WTC11 (cell line): ENCODE measurements around the gene ZC3H4.

ENCODE experiments used
- ATF1 ChIP-seq: sonication (generic); formaldehyde crosslinking; IDR thresholded peaks from 2 replicates; pipeline ENCODE4 v1.8.1; 2023; ENCODE audit warnings: mild to moderate bottlenecking, moderate library complexity, missing genetic modification reagents
- ATF3 ChIP-seq: sonication (generic); formaldehyde crosslinking; conservative IDR thresholded peaks from 2 replicates; pipeline ENCODE4 v1.8.1; 2022; ENCODE audit warnings: mild to moderate bottlenecking, missing genetic modification reagents
- CTCF ChIP-seq: fragments of 200-600 bp; IDR thresholded peaks from 2 replicates; pipeline ENCODE4 v1.8.0; 2022; ENCODE audit warnings: antibody characterized with exemption
- E2F4 ChIP-seq: sonication (generic); formaldehyde crosslinking; IDR thresholded peaks from 2 replicates; pipeline ENCODE4 v1.8.1; 2022; ENCODE audit warnings: low read depth, mild to moderate bottlenecking, moderate library complexity, missing genetic modification reagents, borderline replicate concordance
- FOXP1 ChIP-seq: sonication (generic); formaldehyde crosslinking; IDR thresholded peaks from 2 replicates; pipeline ENCODE4 v1.8.0; 2022; ENCODE audit warnings: missing genetic modification reagents, mild to moderate bottlenecking, moderate library complexity, borderline replicate concordance
- GABPB1 ChIP-seq: sonication (generic); formaldehyde crosslinking; IDR thresholded peaks from 2 replicates; pipeline ENCODE4 v1.8.1; 2023; ENCODE audit warnings: mild to moderate bottlenecking, missing genetic modification reagents
- JUN ChIP-seq: sonication (generic); formaldehyde crosslinking; IDR thresholded peaks from 2 replicates; pipeline ENCODE4 v1.8.0; 2023; ENCODE audit warnings: mild to moderate bottlenecking, missing genetic modification reagents
- NFE2L1 ChIP-seq: sonication (generic); formaldehyde crosslinking; IDR thresholded peaks from 2 replicates; pipeline ENCODE4 v1.8.1; 2023; ENCODE audit warnings: missing genetic modification reagents
- NR1H2 ChIP-seq: sonication (generic); formaldehyde crosslinking; IDR thresholded peaks from 2 replicates; pipeline ENCODE4 v1.9.0; 2021; ENCODE audit warnings: mild to moderate bottlenecking, moderate library complexity, missing genetic modification reagents
- NR2C2 ChIP-seq: sonication (generic); formaldehyde crosslinking; IDR thresholded peaks from 2 replicates; pipeline ENCODE4 v1.8.0; 2022; ENCODE audit warnings: mild to moderate bottlenecking, missing genetic modification reagents
- NR3C1 ChIP-seq: sonication (generic); formaldehyde crosslinking; conservative IDR thresholded peaks from 2 replicates; pipeline ENCODE4 v1.8.1; 2023; ENCODE audit warnings: low read depth, mild to moderate bottlenecking, missing genetic modification reagents
- SP1 ChIP-seq: sonication (generic); formaldehyde crosslinking; conservative IDR thresholded peaks from 2 replicates; pipeline ENCODE4 v1.8.1; 2022; ENCODE audit warnings: missing genetic modification reagents
- ZBTB21 ChIP-seq: sonication (generic); formaldehyde crosslinking; IDR thresholded peaks from 2 replicates; pipeline ENCODE4 v1.8.1; 2023; ENCODE audit warnings: mild to moderate bottlenecking, missing genetic modification reagents, borderline replicate concordance
- ZNF232 ChIP-seq: sonication (generic); formaldehyde crosslinking; IDR thresholded peaks from 2 replicates; pipeline ENCODE4 v1.8.0; 2022; ENCODE audit warnings: mild to moderate bottlenecking, missing genetic modification reagents

GRCh38 chr19:47141695-47142094 is 28.1 kb upstream of the ZC3H4 start:
- TF ChIP-seq CTCF (no peak), NR1H2 (CRISPR knock-in tag) (no peak), NFE2L1 (CRISPR knock-in tag) (no peak), GABPB1 (CRISPR knock-in tag) (no peak), FOXP1 (CRISPR knock-in tag) (no peak), SP1 (CRISPR knock-in tag) (no peak), JUN (CRISPR knock-in tag) (no peak), ZNF232 (CRISPR knock-in tag) (no peak), E2F4 (CRISPR knock-in tag) (no peak), NR2C2 (no peak), ZBTB21 (no peak), ATF3 (CRISPR knock-in tag) (no peak), ATF1 (CRISPR knock-in tag) (no peak), NR3C1 (CRISPR knock-in tag) (no peak)
